Neural progenitor cell (in vitro differentiated cells): ENCODE data around the gene CDH18. TPM values are rescaled to one million over a fixed set of nuclear protein-coding genes. Genes with fewer than 3 reads are reported as not detected.

Experiments
- DNase-seq: peaks from one replicate; pipeline ENCODE4 v3.0.0-alpha.2; 2016; ENCODE audit warnings: low spot score
- H2AFZ ChIP-seq: fragments of 200-600 bp; sonication (generic); replicated peaks from 2 replicates; pipeline ENCODE4 v1.6.1; 2016; ENCODE audit warnings: antibody characterized with exemption
- H3F3A ChIP-seq: fragments of 200-600 bp; sonication (generic); 2 replicates; pipeline ENCODE4 v1.6.1; 2016; ENCODE audit warnings: antibody characterized with exemption, low read depth
- H3K27ac ChIP-seq: fragments of 200-600 bp; sonication (generic); 2 replicates; pipeline ENCODE4 v1.5.1; 2016; ENCODE audit warnings: mild to moderate bottlenecking
- H3K27me3 ChIP-seq: fragments of 200-600 bp; sonication (generic); 2 replicates; pipeline ENCODE4 v1.6.1; 2016; ENCODE audit warnings: mild to moderate bottlenecking, moderate library complexity
- H3K36me3 ChIP-seq: fragments of 200-600 bp; sonication (generic); 2 replicates; pipeline ENCODE4 v1.5.1; 2016
- H3K4me1 ChIP-seq: fragments of 200-600 bp; sonication (generic); 2 replicates; pipeline ENCODE4 v1.6.1; 2016; ENCODE audit warnings: mixed run types
- H3K4me2 ChIP-seq: fragments of 200-600 bp; sonication (generic); 2 replicates; pipeline ENCODE4 v1.6.1; 2016
- H3K4me3 ChIP-seq: fragments of 200-600 bp; sonication (generic); 2 replicates; pipeline ENCODE4 v1.5.1; 2016
- H3K79me2 ChIP-seq: fragments of 200-600 bp; sonication (generic); 2 replicates; pipeline ENCODE4 v1.6.1; 2016; ENCODE audit warnings: low read depth
- H3K9ac ChIP-seq: fragments of 200-600 bp; sonication (generic); 2 replicates; pipeline ENCODE4 v1.6.1; 2016
- H3K9me3 ChIP-seq: fragments of 200-600 bp; sonication (generic); 2 replicates; pipeline ENCODE4 v1.5.1; 2016; ENCODE audit warnings: low read depth
- H4K20me1 ChIP-seq: fragments of 200-600 bp; sonication (generic); 2 replicates; pipeline ENCODE4 v1.6.1; 2016; ENCODE audit warnings: low read depth
- H3K27ac Mint-ChIP-seq: 3 replicates; pipeline ENCODE4 v1.8.0; 2021; ENCODE audit warnings: mixed read lengths
- H3K27me3 Mint-ChIP-seq: 2 replicates; pipeline ENCODE4 v1.8.0; 2022; ENCODE audit warnings: low read depth, mild to moderate bottlenecking, inconsistent platforms, moderate library complexity, mixed read lengths; ENCODE audit not compliant: insufficient read depth
- H3K36me3 Mint-ChIP-seq: 3 replicates; pipeline ENCODE4 v1.8.0; 2021; ENCODE audit warnings: mixed read lengths
- H3K4me1 Mint-ChIP-seq: 3 replicates; pipeline ENCODE4 v1.8.0; 2021; ENCODE audit warnings: mixed read lengths
- H3K4me3 Mint-ChIP-seq: 3 replicates; pipeline ENCODE4 v1.8.0; 2021; ENCODE audit warnings: mild to moderate bottlenecking, moderate library complexity, mixed read lengths
- H3K9me3 Mint-ChIP-seq: 3 replicates; pipeline ENCODE4 v1.8.0; 2020; ENCODE audit warnings: mixed read lengths
- EZH2 ChIP-seq: fragments of 200-600 bp; sonication (generic); IDR thresholded peaks from 2 replicates; pipeline ENCODE4 v1.6.1; 2017; ENCODE audit warnings: antibody characterized with exemption, mild to moderate bottlenecking, moderate library complexity
- EZH2phosphoT487 ChIP-seq: fragments of 200-600 bp; sonication (generic); IDR thresholded peaks from 2 replicates; pipeline ENCODE4 v1.6.1; 2017; ENCODE audit warnings: antibody characterized with exemption
- total RNA-seq: library from RNA; depleted of rRNA; stranded (reverse); fragments of >200 nt; gene quantifications from 2 replicates; pipeline ENCODE4 v1.2.3, GENCODE V29; 2015; ENCODE audit warnings: low replicate concordance
- TF ChIP-seq, protein P1 (sequence below): fragments of 200-600 bp; sonication (generic); IDR thresholded peaks from 2 replicates; pipeline ENCODE4 v1.5.1; 2017; ENCODE audit warnings: antibody characterized with exemption, mild to moderate bottlenecking

Gene CDH18
- total RNA-seq, 1 donor from 2014 or later: 0.58 TPM

DNA sequence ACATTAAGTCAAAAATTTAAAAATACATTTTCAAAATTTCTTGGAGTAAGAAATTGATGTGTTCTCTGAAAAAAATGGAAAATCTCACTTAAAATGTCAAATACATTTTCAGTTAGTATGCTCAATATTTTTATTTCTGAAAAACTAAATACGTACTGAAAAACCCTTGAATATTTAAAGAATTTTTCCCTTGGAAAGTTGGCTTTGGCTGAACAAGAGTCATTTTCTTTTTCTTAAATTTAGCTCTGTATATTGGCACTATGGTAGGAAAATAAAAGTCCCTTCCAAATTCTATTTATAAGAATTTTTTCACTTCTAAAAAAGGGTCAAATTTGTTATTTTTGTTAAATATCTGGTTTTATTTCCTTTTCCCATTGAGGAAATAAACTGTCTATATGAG lies 29.0 kb upstream of the CDH18 start:
- Mint-ChIP-seq H3K27me3 (peaks cover 2% of the 10 kb centered on the region), H3K4me3 (no peak overlapping the region), H3K4me1 (no peaks in the 10 kb centered on the region), H3K9me3 (peaks cover 10% of the 10 kb centered on the region), H3K36me3 (peaks cover 3% of the 10 kb centered on the region), H3K27ac (no peak overlapping the region)
- Histone ChIP-seq H4K20me1 (no peaks in the 10 kb centered on the region), H3K36me3 (no peaks in the 10 kb centered on the region), H2AFZ (no peak overlapping the region), H3K4me3 (no peak overlapping the region), H3K4me2 (no peak overlapping the region), H3K27ac (no peak overlapping the region), H3K27me3 (no peaks in the 10 kb centered on the region), H3K9ac (no peak overlapping the region), H3K9me3 (no peaks in the 10 kb centered on the region), H3F3A (no peaks in the 10 kb centered on the region), H3K4me1 (no peaks in the 10 kb centered on the region), H3K79me2 (no peaks in the 10 kb centered on the region)
- TF ChIP-seq EZH2 (no peak), EZH2phosphoT487 (no peak)
- TF ChIP-seq, protein P1, sequence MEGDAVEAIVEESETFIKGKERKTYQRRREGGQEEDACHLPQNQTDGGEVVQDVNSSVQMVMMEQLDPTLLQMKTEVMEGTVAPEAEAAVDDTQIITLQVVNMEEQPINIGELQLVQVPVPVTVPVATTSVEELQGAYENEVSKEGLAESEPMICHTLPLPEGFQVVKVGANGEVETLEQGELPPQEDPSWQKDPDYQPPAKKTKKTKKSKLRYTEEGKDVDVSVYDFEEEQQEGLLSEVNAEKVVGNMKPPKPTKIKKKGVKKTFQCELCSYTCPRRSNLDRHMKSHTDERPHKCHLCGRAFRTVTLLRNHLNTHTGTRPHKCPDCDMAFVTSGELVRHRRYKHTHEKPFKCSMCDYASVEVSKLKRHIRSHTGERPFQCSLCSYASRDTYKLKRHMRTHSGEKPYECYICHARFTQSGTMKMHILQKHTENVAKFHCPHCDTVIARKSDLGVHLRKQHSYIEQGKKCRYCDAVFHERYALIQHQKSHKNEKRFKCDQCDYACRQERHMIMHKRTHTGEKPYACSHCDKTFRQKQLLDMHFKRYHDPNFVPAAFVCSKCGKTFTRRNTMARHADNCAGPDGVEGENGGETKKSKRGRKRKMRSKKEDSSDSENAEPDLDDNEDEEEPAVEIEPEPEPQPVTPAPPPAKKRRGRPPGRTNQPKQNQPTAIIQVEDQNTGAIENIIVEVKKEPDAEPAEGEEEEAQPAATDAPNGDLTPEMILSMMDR: no peak
- DNase-seq: no peak

DNA sequence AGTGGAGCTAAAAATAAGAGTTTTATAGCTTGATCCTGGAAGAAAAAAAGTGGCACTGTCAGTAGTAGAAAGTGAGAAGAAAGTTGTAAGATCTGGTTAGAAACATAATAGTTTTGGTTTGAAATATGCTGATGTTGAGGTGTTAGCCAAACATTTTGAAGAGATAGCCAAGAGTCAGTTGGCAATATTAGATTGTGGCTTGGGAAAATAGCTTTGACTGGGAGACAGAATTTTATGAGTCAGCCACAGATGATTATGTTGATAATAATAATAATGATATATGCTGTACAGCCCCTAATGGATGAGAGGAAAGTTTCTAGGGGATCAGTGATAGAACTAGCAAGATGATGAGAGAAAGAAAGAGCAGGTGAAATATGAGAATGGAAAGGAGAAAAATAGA lies 12.4 kb upstream of the CDH18 start:
- Histone ChIP-seq H3K4me2 (no peak overlapping the region), H3K27me3 (no peaks in the 10 kb centered on the region), H3K36me3 (no peaks in the 10 kb centered on the region), H4K20me1 (no peaks in the 10 kb centered on the region), H3K9ac (no peak overlapping the region), H3K79me2 (no peaks in the 10 kb centered on the region), H3K4me1 (no peaks in the 10 kb centered on the region), H3F3A (no peaks in the 10 kb centered on the region), H3K27ac (no peak overlapping the region), H2AFZ (no peak overlapping the region), H3K9me3 (no peaks in the 10 kb centered on the region), H3K4me3 (no peak overlapping the region)
- no peaks in the 10 kb centered on the region for H3K4me1 Mint-ChIP-seq
- TF ChIP-seq EZH2phosphoT487 (no peak), EZH2 (no peak)
- H3K27ac Mint-ChIP-seq: no peak overlapping the region
- H3K9me3 Mint-ChIP-seq: no peaks in the 10 kb centered on the region
- no peak for DNase-seq
- no peaks in the 10 kb centered on the region for H3K27me3 Mint-ChIP-seq
- no peak overlapping the region for H3K4me3 Mint-ChIP-seq
- H3K36me3 Mint-ChIP-seq: no peaks in the 10 kb centered on the region

DNA sequence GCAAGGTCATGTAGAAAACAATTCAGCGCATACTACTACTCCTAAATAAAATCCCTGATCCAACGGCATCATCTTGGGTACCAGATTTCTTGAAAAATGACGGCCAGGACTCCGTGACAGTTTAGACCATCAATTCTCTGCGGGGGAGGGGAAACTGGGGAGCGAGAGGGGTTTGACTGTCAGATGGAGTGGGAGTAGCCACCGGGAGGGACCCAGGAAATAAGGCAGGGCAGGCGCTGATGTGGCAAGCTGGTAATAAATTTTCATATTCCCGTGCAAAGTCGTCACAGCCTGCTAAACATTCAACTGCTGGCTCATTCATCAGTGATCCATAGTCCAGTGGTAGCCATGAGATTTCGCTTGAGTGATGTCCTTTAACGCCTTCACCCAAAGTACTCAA lies 457 bp upstream of the CDH18 start:
- no peak overlapping the region for H3K27ac Mint-ChIP-seq
- Histone ChIP-seq H3F3A (no peaks in the 10 kb centered on the region), H3K27ac (no peak overlapping the region), H3K27me3 (peaks cover 44% of the 10 kb centered on the region), H3K36me3 (no peaks in the 10 kb centered on the region), H3K4me1 (no peaks in the 10 kb centered on the region), H4K20me1 (no peaks in the 10 kb centered on the region), H3K9me3 (no peaks in the 10 kb centered on the region), H2AFZ (peak overlapping the region; percentile 38), H3K4me3 (peak overlapping the region; percentile 49), H3K4me2 (peak overlapping the region; percentile 83), H3K79me2 (no peaks in the 10 kb centered on the region), H3K9ac (no peak overlapping the region)
- DNase-seq: no peak
- peak overlapping the region; percentile 89 for H3K4me3 Mint-ChIP-seq
- no peaks in the 10 kb centered on the region for H3K9me3 Mint-ChIP-seq
- no peak for TF ChIP-seq EZH2phosphoT487
- no peak for TF ChIP-seq EZH2
- TF ChIP-seq, protein P1: no peak
- H3K4me1 Mint-ChIP-seq: peaks cover 16% of the 10 kb centered on the region
- H3K36me3 Mint-ChIP-seq: no peaks in the 10 kb centered on the region
- no peaks in the 10 kb centered on the region for H3K27me3 Mint-ChIP-seq

DNA sequence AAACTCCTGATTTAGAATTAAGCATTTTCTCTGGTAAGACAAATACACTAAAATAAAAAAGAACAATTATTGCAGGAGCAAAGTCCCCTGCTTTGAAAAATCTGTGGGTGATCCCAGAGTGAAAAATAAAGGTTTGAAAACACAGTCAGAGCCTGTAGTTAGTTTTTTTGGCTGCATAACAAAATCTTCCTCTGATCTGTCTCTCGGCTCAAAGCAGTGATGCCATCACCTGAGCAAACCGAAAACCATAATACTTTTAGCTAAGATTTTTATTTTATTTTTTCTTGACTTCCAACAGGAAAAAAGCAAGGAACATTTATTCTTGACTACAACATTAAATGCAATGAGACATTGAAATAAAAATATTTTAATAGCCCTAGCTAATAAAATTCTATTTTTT lies 1.2 kb downstream of the CDH18 start:
- Mint-ChIP-seq H3K4me3 (no peak overlapping the region), H3K36me3 (no peaks in the 10 kb centered on the region), H3K27ac (no peak overlapping the region), H3K9me3 (no peaks in the 10 kb centered on the region), H3K4me1 (peaks cover 16% of the 10 kb centered on the region), H3K27me3 (no peaks in the 10 kb centered on the region)
- Histone ChIP-seq H4K20me1 (no peaks in the 10 kb centered on the region), H3K4me1 (no peaks in the 10 kb centered on the region), H3F3A (no peaks in the 10 kb centered on the region), H3K27ac (no peak overlapping the region), H3K9ac (no peak overlapping the region), H3K79me2 (no peaks in the 10 kb centered on the region), H3K36me3 (no peaks in the 10 kb centered on the region), H3K27me3 (peaks cover 44% of the 10 kb centered on the region), H2AFZ (no peak overlapping the region), H3K4me3 (no peak overlapping the region), H3K9me3 (no peaks in the 10 kb centered on the region), H3K4me2 (no peak overlapping the region)
- DNase-seq: no peak
- TF ChIP-seq, protein P1: no peak
- TF ChIP-seq EZH2phosphoT487: no peak
